HCT116 (cell line): Measurements from ENCODE around the gene UBAC2. TPM values are rescaled to one million over a fixed set of nuclear protein-coding genes. Genes with fewer than 3 reads are reported as not detected.

Experiments
- ATAC-seq: fragments of 200-7000 bp; cut with Tn5 transposase; 2 replicates; pipeline ENCODE4 v1.9.1; 2020; ENCODE audit warnings: mild to moderate bottlenecking, moderate library complexity
- BruUV-seq: library from RNA; stranded (reverse); fragments of 400-500 nt; replicated peaks from 2 replicates; lab custom pipeline; 2021; lab: Mats Ljungman, UMichigan
- CTCF ChIA-PET: fragments of 300-600 bp; sonication (Branson Sonifier 250); formaldehyde crosslinking; loops from one replicate; lab custom pipeline; 2021; ENCODE audit warnings: antibody characterized with exemption; lab: Charles Lee
- POLR2A ChIA-PET: fragments of 300-600, 350-600 bp; sonication (Branson Sonifier 250); formaldehyde crosslinking; loops from one replicate; lab custom pipeline; 2021; ENCODE audit warnings: antibody characterized with exemption; lab: Charles Lee
- RAD21 ChIA-PET, 2 experiments: fragments of 300-600 bp; sonication (Branson Sonifier 250); formaldehyde crosslinking; loops; one replicate each; lab custom pipeline; 2023; ENCODE audit warnings: low total read pairs in 2 of 2; ENCODE audit not compliant: uncharacterized antibody in 2 of 2, unreplicated experiment in 2 of 2, low non-redundant PET in 1 of 2; lab: Charles Lee
- DNase-seq: peaks from one replicate; pipeline ENCODE4 v3.0.0-alpha.2; 2010; ENCODE audit warnings: low read depth, low spot score
- H2AFZ ChIP-seq: fragments of 200-600 bp; shearing (Covaris generic), sonication (generic); 2 replicates; pipeline ENCODE4 v1.6.1; 2017; ENCODE audit warnings: low read depth, mixed run types, mixed read lengths, antibody characterized with exemption, low read length; ENCODE audit not compliant: poor library complexity, severe bottlenecking
- H3K27ac ChIP-seq: 2 replicates; pipeline ENCODE4 v1.5.1; 2012; ENCODE audit warnings: low read depth, low read length
- H3K27me3 ChIP-seq: fragments of 200-600 bp; sonication (generic); 2 replicates; pipeline ENCODE4 v1.6.1; 2016; ENCODE audit warnings: mixed run types, low read length, mixed read lengths; ENCODE audit not compliant: insufficient read depth
- H3K36me3 ChIP-seq, 2 experiments: fragments of 200-500 bp in 1 of 2; fragments of 200-600 bp in 1 of 2; sonication (Bioruptor generic) in 1 of 2; sonication (generic) in 1 of 2; 2 replicates each; pipeline versions ENCODE4 v1.5.1 to v1.6.1; 2014 to 2016; ENCODE audit warnings: low read length in 2 of 2, inconsistent platforms in 1 of 2, mixed read lengths in 1 of 2, mixed run types in 1 of 2; ENCODE audit not compliant: insufficient read depth in 2 of 2, control insufficient read depth in 1 of 2
- H3K4me1 ChIP-seq, 2 experiments: fragments of 200-600 bp in 1 of 2; sonication (generic) in 1 of 2; 2 replicates each; pipeline versions ENCODE4 v1.5.1 to v1.6.1; 2012 to 2017; ENCODE audit warnings: low read length in 2 of 2, inconsistent platforms in 1 of 2, mild to moderate bottlenecking in 1 of 2, mixed read lengths in 1 of 2, mixed run types in 1 of 2, moderate library complexity in 1 of 2; ENCODE audit not compliant: insufficient read depth in 2 of 2, control insufficient read depth in 1 of 2
- H3K4me2 ChIP-seq: fragments of 200-600 bp; sonication (generic); 2 replicates; pipeline ENCODE4 v1.6.1; 2017; ENCODE audit warnings: mixed run types, low read length, mixed read lengths
- H3K4me3 ChIP-seq, 2 experiments: fragments of 200-600 bp in 1 of 2; sonication (generic) in 1 of 2; replicated peaks in 1 of 2; 2 replicates each; pipeline ENCODE4 v1.5.1; 2011 to 2016; ENCODE audit warnings: low read length in 2 of 2, control low read depth in 1 of 2, low read depth in 1 of 2, mild to moderate bottlenecking in 1 of 2, mixed read lengths in 1 of 2, mixed run types in 1 of 2
- H3K79me2 ChIP-seq: fragments of 200-600 bp; sonication (generic); 2 replicates; pipeline ENCODE4 v1.6.1; 2017; ENCODE audit warnings: mild to moderate bottlenecking, mixed run types, low read length, moderate library complexity, mixed read lengths; ENCODE audit not compliant: insufficient read depth
- H3K9ac ChIP-seq: fragments of 200-600 bp; sonication (generic); 2 replicates; pipeline ENCODE4 v1.6.1; 2016; ENCODE audit warnings: low read length, mixed read lengths
- H3K9me2 ChIP-seq: fragments of 200-600 bp; sonication (generic), shearing (Covaris generic); 2 replicates; pipeline ENCODE4 v1.6.1; 2017; ENCODE audit warnings: mixed run types, mild to moderate bottlenecking, moderate library complexity; ENCODE audit not compliant: insufficient read depth
- H3K9me3 ChIP-seq, 2 experiments: fragments of 200-500 bp in 1 of 2; fragments of 200-600 bp in 1 of 2; sonication (Bioruptor generic) in 1 of 2; sonication (generic) in 1 of 2; 2 replicates each; pipeline ENCODE4 v1.6.1; 2014 to 2017; ENCODE audit warnings: low read length in 2 of 2, mixed read lengths in 2 of 2, inconsistent platforms in 1 of 2, low read depth in 1 of 2, mild to moderate bottlenecking in 1 of 2, mixed run types in 1 of 2, moderate library complexity in 1 of 2; ENCODE audit not compliant: control insufficient read depth in 1 of 2, insufficient read depth in 1 of 2
- H4K20me1 ChIP-seq: fragments of 200-600 bp; sonication (generic), shearing (Covaris generic); 2 replicates; pipeline ENCODE4 v1.6.1; 2017; ENCODE audit warnings: mixed run types, mild to moderate bottlenecking, moderate library complexity; ENCODE audit not compliant: insufficient read depth
- CBX3 ChIP-seq: IDR thresholded peaks from 2 replicates; pipeline ENCODE4 v1.6.1; 2012; ENCODE audit warnings: low read depth
- CEBPB ChIP-seq: IDR thresholded peaks from 2 replicates; pipeline ENCODE4 v1.6.1; 2012; ENCODE audit warnings: low read depth
- EGR1 ChIP-seq: IDR thresholded peaks from 2 replicates; pipeline ENCODE4 v1.6.1; 2012; ENCODE audit warnings: low read depth
- EZH2phosphoT487 ChIP-seq: fragments of 200-600 bp; IDR thresholded peaks from 2 replicates; pipeline ENCODE4 v1.6.1; 2018; ENCODE audit warnings: antibody characterized with exemption, borderline replicate concordance
- FOSL1 ChIP-seq: IDR thresholded peaks from 2 replicates; pipeline ENCODE4 v1.6.1; 2012; ENCODE audit warnings: low read depth
- JUND ChIP-seq: IDR thresholded peaks from 2 replicates; pipeline ENCODE4 v1.6.1; 2012
- POLR2A ChIP-seq: IDR thresholded peaks from 2 replicates; pipeline ENCODE4 v1.7.0; 2011; ENCODE audit warnings: borderline replicate concordance; ENCODE audit not compliant: insufficient read depth, insufficient read length; ENCODE audit errors: extremely low read depth
- SP1 ChIP-seq: IDR thresholded peaks from 2 replicates; pipeline ENCODE4 v1.6.1; 2012; ENCODE audit warnings: low read depth
- SRF ChIP-seq: IDR thresholded peaks from 2 replicates; pipeline ENCODE4 v1.6.1; 2012; ENCODE audit warnings: low read depth
- TCF7L2 ChIP-seq: IDR thresholded peaks from 2 replicates; pipeline ENCODE4 v1.7.0; 2011; ENCODE audit warnings: borderline replicate concordance, inconsistent platforms; ENCODE audit not compliant: insufficient read depth, insufficient read length; ENCODE audit errors: extremely low read depth
- YY1 ChIP-seq: IDR thresholded peaks from 2 replicates; pipeline ENCODE4 v1.6.1; 2011; ENCODE audit warnings: low read length, low read depth, moderate library complexity, mild to moderate bottlenecking; ENCODE audit not compliant: insufficient replicate concordance; ENCODE audit errors: extremely low read depth
- ZFX ChIP-seq: fragments of 450-650 bp; IDR thresholded peaks from 2 replicates; pipeline ENCODE4 v1.6.1; 2017
- intact Hi-C: fragments of 100-400 bp; cut with micrococcal nuclease; formaldehyde crosslinking; loops from 2 replicates; pipeline ENCODE4 v1.10.0; 2022
- total RNA-seq: library from RNA; stranded (reverse); gene quantifications from one replicate; pipeline ENCODE4 v1.2.1, GENCODE V29; 2021; ENCODE audit not compliant: unreplicated experiment
- TF ChIP-seq, protein P1 (sequence below): IDR thresholded peaks from 2 replicates; pipeline ENCODE4 v1.6.1; 2012
- TF ChIP-seq, protein P2 (sequence below): IDR thresholded peaks from 2 replicates; pipeline ENCODE4 v1.6.1; 2011; ENCODE audit warnings: mild to moderate bottlenecking, low read length, moderate library complexity; ENCODE audit not compliant: insufficient replicate concordance; ENCODE audit errors: extremely low read depth
- TF ChIP-seq, protein P3 (sequence below), 3 experiments: fragments of 200-600 bp in 1 of 3; sonication (generic) in 1 of 3; IDR thresholded peaks in 2 of 3; conservative IDR thresholded peaks in 1 of 3; 2 replicates each; pipeline ENCODE4 v1.5.1; 2012 to 2017; ENCODE audit warnings: low read depth in 2 of 3, low read length in 2 of 3, antibody characterized with exemption in 1 of 3, borderline replicate concordance in 1 of 3, control low read depth in 1 of 3, mild to moderate bottlenecking in 1 of 3, mixed read lengths in 1 of 3, mixed run types in 1 of 3, moderate library complexity in 1 of 3; ENCODE audit not compliant: insufficient read depth in 1 of 3

Gene UBAC2
- total RNA-seq, 1 experiment from 2014 or later, result 67.4 TPM

DNA sequence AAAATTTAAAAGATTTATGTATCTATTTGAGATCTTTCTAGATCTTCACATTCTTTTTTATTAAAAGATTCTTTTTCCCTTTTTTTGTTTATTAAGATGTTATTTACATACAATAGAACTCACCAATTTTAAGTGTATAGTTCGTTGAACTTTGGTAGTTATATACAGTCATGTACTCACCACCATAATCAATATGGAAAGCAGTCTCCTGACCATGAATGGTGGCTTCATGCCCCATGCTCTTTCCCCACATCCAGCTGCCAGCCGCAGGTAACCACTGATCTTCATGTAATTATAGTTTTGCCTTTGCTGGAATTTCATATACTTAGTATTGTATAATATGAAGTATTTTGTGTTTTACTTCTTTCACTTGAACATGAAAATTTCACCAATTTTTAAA lies 127.1 kb downstream of the UBAC2 start:
- no peaks in the 10 kb centered on the region for H3K9me3 ChIP-seq
- CTCF ChIA-PET, result no interaction called here
- H2AFZ ChIP-seq, result no peak overlapping the region
- no peak overlapping the region for H3K4me2 ChIP-seq
- H3K9ac ChIP-seq, result no peak overlapping the region
- no TSS peak for BruUV-seq
- H4K20me1 ChIP-seq, result no peaks in the 10 kb centered on the region
- TF ChIP-seq, protein P1, sequence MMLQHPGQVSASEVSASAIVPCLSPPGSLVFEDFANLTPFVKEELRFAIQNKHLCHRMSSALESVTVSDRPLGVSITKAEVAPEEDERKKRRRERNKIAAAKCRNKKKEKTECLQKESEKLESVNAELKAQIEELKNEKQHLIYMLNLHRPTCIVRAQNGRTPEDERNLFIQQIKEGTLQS, result no peak
- TF ChIP-seq, all 23 proteins: peak for 0
- RAD21 ChIA-PET, result no interaction called here
- POLR2A ChIA-PET, result no interaction called here
- peaks cover 12 to 22% of the 10 kb centered on the region in 2 experiments for H3K4me1 ChIP-seq
- ATAC-seq (no peak), DNase-seq (no peak)
- peaks cover 2 to 12% of the 10 kb centered on the region in 2 experiments; a peak in 3 of 4 replicates for H3K36me3 ChIP-seq
- no peak overlapping the region for H3K4me3 ChIP-seq
- H3K27me3 ChIP-seq, result no peaks in the 10 kb centered on the region
- intact Hi-C loops, result no loop called here
- H3K9me2 ChIP-seq, result no peaks in the 10 kb centered on the region
- H3K27ac ChIP-seq, result no peak overlapping the region
- no peaks in the 10 kb centered on the region for H3K79me2 ChIP-seq

DNA sequence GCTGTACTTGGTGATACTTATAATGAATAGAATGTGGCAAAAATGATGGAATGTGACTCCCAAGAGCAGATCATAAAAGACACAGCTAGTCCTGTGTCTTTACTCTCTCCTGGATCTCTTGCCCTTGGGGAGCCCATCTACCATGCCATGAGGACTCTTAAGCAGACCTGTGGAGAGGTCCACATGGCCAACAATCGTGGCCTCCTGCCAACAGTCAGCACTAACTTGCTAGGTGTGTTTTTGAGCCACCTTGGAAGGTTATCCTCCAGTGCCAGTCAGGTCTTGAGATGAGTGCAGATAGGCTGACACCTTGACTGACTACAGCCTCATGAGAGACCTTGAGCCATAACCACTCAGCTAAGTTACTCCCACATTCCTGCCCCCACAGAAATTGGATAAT lies 128.8 kb downstream of the UBAC2 start:
- POLR2A ChIA-PET, result interaction anchor here (0.6 kb wide), 1 partner anchor 10 kb away, joined by 3 read pairs; no protein-coding TSS in a partner anchor

More for the DNA sequence above, 128.8 kb downstream of the UBAC2 start:
- Histone ChIP-seq H4K20me1 (no peaks in the 10 kb centered on the region), H3K36me3 (peaks cover 2 to 12% of the 10 kb centered on the region in 2 experiments; a peak in 3 of 4 replicates), H3K4me2 (no peak overlapping the region), H3K27ac (no peak overlapping the region), H3K4me1 (peaks cover 0 to 6% of the 10 kb centered on the region in 2 experiments; a peak in 1 of 4 replicates), H3K79me2 (no peaks in the 10 kb centered on the region), H3K9me3 (no peaks in the 10 kb centered on the region), H2AFZ (no peak overlapping the region), H3K9ac (no peak overlapping the region), H3K27me3 (no peaks in the 10 kb centered on the region), H3K9me2 (no peaks in the 10 kb centered on the region), H3K4me3 (no peak overlapping the region)
- ATAC-seq (no peak), DNase-seq (no peak)
- intact Hi-C loops, result no loop called here
- TF ChIP-seq, protein P1, result no peak
- TF ChIP-seq TCF7L2 (no peak), JUND (no peak), SRF (no peak), ZFX (no peak), EZH2phosphoT487 (no peak), CBX3 (no peak), FOSL1 (no peak), SP1 (no peak), CEBPB (no peak), YY1 (no peak), EGR1 (no peak), POLR2A (no peak)
- TF ChIP-seq, protein P2, sequence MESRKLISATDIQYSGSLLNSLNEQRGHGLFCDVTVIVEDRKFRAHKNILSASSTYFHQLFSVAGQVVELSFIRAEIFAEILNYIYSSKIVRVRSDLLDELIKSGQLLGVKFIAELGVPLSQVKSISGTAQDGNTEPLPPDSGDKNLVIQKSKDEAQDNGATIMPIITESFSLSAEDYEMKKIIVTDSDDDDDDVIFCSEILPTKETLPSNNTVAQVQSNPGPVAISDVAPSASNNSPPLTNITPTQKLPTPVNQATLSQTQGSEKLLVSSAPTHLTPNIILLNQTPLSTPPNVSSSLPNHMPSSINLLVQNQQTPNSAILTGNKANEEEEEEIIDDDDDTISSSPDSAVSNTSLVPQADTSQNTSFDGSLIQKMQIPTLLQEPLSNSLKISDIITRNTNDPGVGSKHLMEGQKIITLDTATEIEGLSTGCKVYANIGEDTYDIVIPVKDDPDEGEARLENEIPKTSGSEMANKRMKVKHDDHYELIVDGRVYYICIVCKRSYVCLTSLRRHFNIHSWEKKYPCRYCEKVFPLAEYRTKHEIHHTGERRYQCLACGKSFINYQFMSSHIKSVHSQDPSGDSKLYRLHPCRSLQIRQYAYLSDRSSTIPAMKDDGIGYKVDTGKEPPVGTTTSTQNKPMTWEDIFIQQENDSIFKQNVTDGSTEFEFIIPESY, result no peak
- TF ChIP-seq, protein P3, sequence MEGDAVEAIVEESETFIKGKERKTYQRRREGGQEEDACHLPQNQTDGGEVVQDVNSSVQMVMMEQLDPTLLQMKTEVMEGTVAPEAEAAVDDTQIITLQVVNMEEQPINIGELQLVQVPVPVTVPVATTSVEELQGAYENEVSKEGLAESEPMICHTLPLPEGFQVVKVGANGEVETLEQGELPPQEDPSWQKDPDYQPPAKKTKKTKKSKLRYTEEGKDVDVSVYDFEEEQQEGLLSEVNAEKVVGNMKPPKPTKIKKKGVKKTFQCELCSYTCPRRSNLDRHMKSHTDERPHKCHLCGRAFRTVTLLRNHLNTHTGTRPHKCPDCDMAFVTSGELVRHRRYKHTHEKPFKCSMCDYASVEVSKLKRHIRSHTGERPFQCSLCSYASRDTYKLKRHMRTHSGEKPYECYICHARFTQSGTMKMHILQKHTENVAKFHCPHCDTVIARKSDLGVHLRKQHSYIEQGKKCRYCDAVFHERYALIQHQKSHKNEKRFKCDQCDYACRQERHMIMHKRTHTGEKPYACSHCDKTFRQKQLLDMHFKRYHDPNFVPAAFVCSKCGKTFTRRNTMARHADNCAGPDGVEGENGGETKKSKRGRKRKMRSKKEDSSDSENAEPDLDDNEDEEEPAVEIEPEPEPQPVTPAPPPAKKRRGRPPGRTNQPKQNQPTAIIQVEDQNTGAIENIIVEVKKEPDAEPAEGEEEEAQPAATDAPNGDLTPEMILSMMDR (IDR thresholded peaks at IDR 0.05 in 2 of 3, conservative IDR thresholded peaks at IDR 0.05 in 1 of 3; ENCODE audit: borderline replicate concordance in 1 of 3, insufficient read depth in 1 of 3, low read depth in 2 of 3, low read length in 2 of 3), result no peak
- BruUV-seq, result no TSS peak
- CTCF ChIA-PET, result no interaction called here
- RAD21 ChIA-PET, result no interaction called here
